ENCODE measurements around the gene APCDD1L. TPM values are rescaled to one million over a fixed set of nuclear protein-coding genes. Genes with fewer than 3 reads are reported as not detected.

APCDD1L gene
- total RNA-seq, 1 donor from 2014 or later = 16.4 TPM

- Histone ChIP-seq H3K4me2 (ENCODE audit: low read length) (peak overlapping the region; percentile 56), H3K4me1 (ENCODE audit: insufficient read depth, low read length) (peaks cover 28% of the 10 kb centered on the region), H3K36me3 (ENCODE audit: insufficient read depth, low read length) (no peaks in the 10 kb centered on the region), H3K9me3 (ENCODE audit: insufficient read depth, low read depth, low read length) (peaks cover 14% of the 10 kb centered on the region), H3K79me2 (ENCODE audit: insufficient read depth, low read length) (no peaks in the 10 kb centered on the region), H3K4me3 (ENCODE audit: insufficient read depth, low read depth, low read length) (no peak overlapping the region), H4K20me1 (ENCODE audit: insufficient read depth, low read length) (no peaks in the 10 kb centered on the region), H3K27ac (ENCODE audit: low read depth, low read length) (peak overlapping the region; percentile 87), H3K27me3 (ENCODE audit: insufficient read depth, low read length) (no peaks in the 10 kb centered on the region), H3K9ac (ENCODE audit: low read length) (peak overlapping the region; percentile 54), H2AFZ (ENCODE audit: low read depth, low read length) (no peak overlapping the region)
- peaks cover 19% of the 10 kb centered on the region for H3K4me1 Mint-ChIP-seq (ENCODE audit: low read depth, unreplicated experiment)
- H3K27me3 Mint-ChIP-seq (ENCODE audit: low read depth, unreplicated experiment) = no peaks in the 10 kb centered on the region
- H3K9me3 Mint-ChIP-seq (ENCODE audit: unreplicated experiment) = peaks cover 9% of the 10 kb centered on the region
- H3K36me3 Mint-ChIP-seq (ENCODE audit: low read depth, unreplicated experiment) = peaks cover 16% of the 10 kb centered on the region
- H3K4me3 Mint-ChIP-seq (ENCODE audit: unreplicated experiment) = peak overlapping the region; percentile 45
- FAIRE-seq = no peak
- H3K27ac Mint-ChIP-seq (ENCODE audit: unreplicated experiment) = peak overlapping the region; percentile 89
- peak; percentile 92 for DNase-seq (ENCODE audit: low read depth)
- no peak for TF ChIP-seq EZH2 (IDR thresholded peaks at IDR 0.05; ENCODE audit: insufficient read depth, low read length)
- TF ChIP-seq, protein P1, sequence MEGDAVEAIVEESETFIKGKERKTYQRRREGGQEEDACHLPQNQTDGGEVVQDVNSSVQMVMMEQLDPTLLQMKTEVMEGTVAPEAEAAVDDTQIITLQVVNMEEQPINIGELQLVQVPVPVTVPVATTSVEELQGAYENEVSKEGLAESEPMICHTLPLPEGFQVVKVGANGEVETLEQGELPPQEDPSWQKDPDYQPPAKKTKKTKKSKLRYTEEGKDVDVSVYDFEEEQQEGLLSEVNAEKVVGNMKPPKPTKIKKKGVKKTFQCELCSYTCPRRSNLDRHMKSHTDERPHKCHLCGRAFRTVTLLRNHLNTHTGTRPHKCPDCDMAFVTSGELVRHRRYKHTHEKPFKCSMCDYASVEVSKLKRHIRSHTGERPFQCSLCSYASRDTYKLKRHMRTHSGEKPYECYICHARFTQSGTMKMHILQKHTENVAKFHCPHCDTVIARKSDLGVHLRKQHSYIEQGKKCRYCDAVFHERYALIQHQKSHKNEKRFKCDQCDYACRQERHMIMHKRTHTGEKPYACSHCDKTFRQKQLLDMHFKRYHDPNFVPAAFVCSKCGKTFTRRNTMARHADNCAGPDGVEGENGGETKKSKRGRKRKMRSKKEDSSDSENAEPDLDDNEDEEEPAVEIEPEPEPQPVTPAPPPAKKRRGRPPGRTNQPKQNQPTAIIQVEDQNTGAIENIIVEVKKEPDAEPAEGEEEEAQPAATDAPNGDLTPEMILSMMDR (IDR thresholded peaks at IDR 0.05; ENCODE audit: insufficient read depth, low read depth, low read length) = no peak
Measured at GRCh38 chr20:58523072-58523970, 8.1 kb upstream of the APCDD1L start.

DNA sequence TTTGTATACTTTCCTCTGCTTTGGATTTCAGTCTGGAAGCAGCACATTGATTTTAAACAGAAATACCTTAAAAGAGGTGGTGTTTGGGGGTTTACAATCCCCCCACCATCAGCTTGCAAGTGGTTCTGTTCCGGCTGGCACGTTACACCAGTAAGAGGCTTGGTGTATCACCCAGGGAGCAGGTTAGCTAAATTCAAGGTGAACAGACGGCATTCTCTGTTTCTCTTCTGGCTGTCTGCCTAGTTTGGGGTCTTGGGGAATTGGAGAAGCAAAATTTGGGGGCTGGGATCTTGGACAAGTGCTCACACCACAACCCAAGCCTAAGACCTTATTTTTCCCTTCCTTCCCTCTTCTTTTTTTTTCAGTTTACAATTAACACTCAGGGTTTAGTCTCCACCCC is 7.5 kb upstream of the APCDD1L start:
- no peaks in the 10 kb centered on the region for H3K27me3 Mint-ChIP-seq (ENCODE audit: low read depth, unreplicated experiment)
- Histone ChIP-seq H3K9ac (ENCODE audit: low read length) (peak overlapping the region; percentile 4), H3K27ac (ENCODE audit: low read depth, low read length) (peak overlapping the region; percentile 87), H4K20me1 (ENCODE audit: insufficient read depth, low read length) (no peaks in the 10 kb centered on the region), H3K79me2 (ENCODE audit: insufficient read depth, low read length) (no peaks in the 10 kb centered on the region), H3K4me3 (ENCODE audit: insufficient read depth, low read depth, low read length) (no peak overlapping the region), H3K4me2 (ENCODE audit: low read length) (peak overlapping the region; percentile 56), H3K27me3 (ENCODE audit: insufficient read depth, low read length) (no peaks in the 10 kb centered on the region), H2AFZ (ENCODE audit: low read depth, low read length) (no peak overlapping the region), H3K9me3 (ENCODE audit: insufficient read depth, low read depth, low read length) (peaks cover 14% of the 10 kb centered on the region), H3K36me3 (ENCODE audit: insufficient read depth, low read length) (no peaks in the 10 kb centered on the region), H3K4me1 (ENCODE audit: insufficient read depth, low read length) (peaks cover 28% of the 10 kb centered on the region)
- H3K9me3 Mint-ChIP-seq (ENCODE audit: unreplicated experiment) = peaks cover 9% of the 10 kb centered on the region
- peaks cover 16% of the 10 kb centered on the region for H3K36me3 Mint-ChIP-seq (ENCODE audit: low read depth, unreplicated experiment)
- no peak for TF ChIP-seq EZH2 (IDR thresholded peaks at IDR 0.05; ENCODE audit: insufficient read depth, low read length)
- TF ChIP-seq, protein P1 (IDR thresholded peaks at IDR 0.05; ENCODE audit: insufficient read depth, low read depth, low read length) = no peak
- peak overlapping the region; percentile 8 for H3K27ac Mint-ChIP-seq (ENCODE audit: unreplicated experiment)
- peaks cover 19% of the 10 kb centered on the region for H3K4me1 Mint-ChIP-seq (ENCODE audit: low read depth, unreplicated experiment)
- DNase-seq (ENCODE audit: low read depth) = no peak
- H3K4me3 Mint-ChIP-seq (ENCODE audit: unreplicated experiment) = no peak overlapping the region
- FAIRE-seq = no peak

- Histone ChIP-seq H3K4me2 (ENCODE audit: low read length) (no peak overlapping the region), H3K9ac (ENCODE audit: low read length) (no peak overlapping the region), H3K36me3 (ENCODE audit: insufficient read depth, low read length) (no peaks in the 10 kb centered on the region), H3K4me3 (ENCODE audit: insufficient read depth, low read depth, low read length) (no peak overlapping the region), H3K27me3 (ENCODE audit: insufficient read depth, low read length) (peaks cover 3% of the 10 kb centered on the region), H3K4me1 (ENCODE audit: insufficient read depth, low read length) (peaks cover 28% of the 10 kb centered on the region), H4K20me1 (ENCODE audit: insufficient read depth, low read length) (no peaks in the 10 kb centered on the region), H3K79me2 (ENCODE audit: insufficient read depth, low read length) (peaks cover 7% of the 10 kb centered on the region), H2AFZ (ENCODE audit: low read depth, low read length) (no peak overlapping the region), H3K9me3 (ENCODE audit: insufficient read depth, low read depth, low read length) (peaks cover 14% of the 10 kb centered on the region), H3K27ac (ENCODE audit: low read depth, low read length) (no peak overlapping the region)
- Mint-ChIP-seq H3K4me1 (ENCODE audit: low read depth, unreplicated experiment) (peaks cover 19% of the 10 kb centered on the region), H3K27ac (ENCODE audit: unreplicated experiment) (no peak overlapping the region), H3K36me3 (ENCODE audit: low read depth, unreplicated experiment) (peaks cover 15% of the 10 kb centered on the region), H3K27me3 (ENCODE audit: low read depth, unreplicated experiment) (no peaks in the 10 kb centered on the region), H3K9me3 (ENCODE audit: unreplicated experiment) (peaks cover 9% of the 10 kb centered on the region), H3K4me3 (ENCODE audit: unreplicated experiment) (no peak overlapping the region)
- FAIRE-seq (no peak), DNase-seq (ENCODE audit: low read depth) (no peak)
- no peak for TF ChIP-seq EZH2 (IDR thresholded peaks at IDR 0.05; ENCODE audit: insufficient read depth, low read length)
- TF ChIP-seq, protein P1 (IDR thresholded peaks at IDR 0.05; ENCODE audit: insufficient read depth, low read depth, low read length) = no peak
Measured at GRCh38 chr20:58521763-58522162, 6.6 kb upstream of the APCDD1L start.
